EL (cell line): ENCODE measurements around the gene CCDC83.
"Not testable (repeated sequence)": the region's sequence is repeated elsewhere in the genome, so short reads cannot be mapped to it uniquely, and the experiment has no call there.

ENCODE experiments used
- DNase-seq: peaks from one replicate; pipeline ENCODE4 v3.0.0-alpha.2; 2016

CCDC83 gene

DNA sequence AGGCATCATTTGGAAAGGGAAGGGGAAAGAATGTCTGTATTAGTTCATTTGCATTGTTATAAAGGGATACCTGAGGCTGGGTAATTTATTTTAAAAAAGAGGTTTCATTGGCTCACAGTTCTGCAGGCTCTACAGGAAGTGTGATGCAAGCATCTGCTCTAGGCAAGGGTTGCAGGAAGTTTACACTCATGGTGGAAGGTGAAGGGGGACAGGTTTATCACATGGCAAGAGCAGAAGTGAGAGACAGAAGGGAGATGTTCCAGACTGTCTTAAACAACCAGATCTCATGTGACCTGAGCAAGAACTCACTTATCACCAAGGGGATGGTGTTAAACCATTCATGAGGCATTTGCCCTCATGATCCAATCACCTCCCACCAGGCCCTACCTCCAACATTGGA lies 90.6 kb downstream of the CCDC83 start:
- DNase-seq, result no peak

DNA sequence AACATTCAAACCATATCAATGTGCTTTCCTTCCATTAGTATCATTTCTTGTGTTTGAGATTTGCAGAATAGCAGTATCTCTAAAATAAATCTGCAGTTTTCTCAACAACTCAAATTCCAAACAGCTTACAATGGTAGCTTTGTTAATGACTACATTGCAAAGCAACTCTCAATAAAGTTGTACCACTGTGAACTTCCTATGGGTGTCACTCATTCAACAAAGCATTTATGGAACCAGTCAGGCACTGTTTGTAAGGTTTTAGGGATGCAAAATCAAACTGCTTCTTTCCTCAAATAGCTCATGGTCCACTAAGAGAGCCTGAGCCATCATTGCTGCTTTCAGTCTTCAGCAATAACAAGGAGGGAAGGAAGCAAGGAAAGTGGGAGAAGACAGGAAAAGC lies 91.0 kb downstream of the CCDC83 start:
- DNase-seq, result peak; percentile 21

DNA sequence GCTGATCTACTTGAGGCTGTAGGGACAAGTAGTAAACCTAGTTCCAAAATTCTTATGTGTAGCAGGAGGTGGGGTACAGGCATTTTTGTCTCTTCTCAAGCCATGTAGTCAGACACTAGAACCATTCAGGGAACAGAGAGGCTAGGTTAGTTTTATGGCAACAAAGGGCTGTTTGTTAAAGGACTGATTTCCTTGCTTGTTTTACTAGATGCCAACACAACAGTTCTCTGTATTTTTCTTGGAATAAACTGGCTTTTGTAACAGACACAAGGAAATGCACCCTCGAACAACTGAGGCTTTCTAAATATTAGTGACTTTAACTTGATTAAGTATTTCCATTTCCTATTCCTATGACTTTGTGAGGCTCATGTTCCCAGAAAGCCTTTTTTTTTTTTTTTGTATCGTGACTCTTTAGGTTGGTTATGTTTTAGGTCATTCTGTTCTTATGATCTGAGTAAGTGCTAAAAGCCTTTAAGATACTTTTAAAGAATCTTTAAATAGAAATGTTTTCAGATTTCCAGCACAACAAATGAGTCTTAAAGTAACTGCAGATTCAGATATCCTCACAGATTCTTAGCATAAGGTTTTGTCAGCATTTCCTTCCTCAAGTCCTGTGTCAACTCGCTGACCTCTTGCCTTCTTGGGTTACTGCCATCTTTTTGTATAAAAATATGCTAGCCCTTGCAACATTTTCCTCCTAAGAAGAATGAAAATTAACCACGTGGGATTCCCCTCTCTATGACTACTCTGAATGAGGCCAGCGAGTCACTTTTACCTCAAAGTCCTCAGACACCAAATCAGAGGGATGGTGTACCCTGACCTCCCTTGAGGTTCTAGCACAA lies 92.5 kb downstream of the CCDC83 start:
- peak; percentile 88 for DNase-seq

DNA sequence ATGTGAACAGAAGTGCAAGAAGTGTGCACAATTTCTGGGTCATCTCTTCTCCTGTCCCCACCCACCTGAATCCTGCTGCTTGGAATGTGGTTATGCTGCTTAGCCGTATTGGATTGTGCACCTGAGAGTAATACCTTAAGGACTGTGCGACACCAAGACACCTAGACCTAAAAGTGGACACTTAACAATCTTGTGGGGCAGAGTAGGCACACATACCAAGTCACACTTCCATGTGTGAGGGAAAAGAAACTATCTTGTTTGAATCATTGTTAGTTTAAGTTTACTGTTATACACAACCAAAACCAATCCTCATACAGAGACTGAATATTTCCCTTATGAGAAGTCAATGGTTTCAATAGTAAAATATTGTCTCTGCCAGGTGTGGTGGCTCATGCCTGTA lies 93.7 kb downstream of the CCDC83 start:
- no peak for DNase-seq

DNA sequence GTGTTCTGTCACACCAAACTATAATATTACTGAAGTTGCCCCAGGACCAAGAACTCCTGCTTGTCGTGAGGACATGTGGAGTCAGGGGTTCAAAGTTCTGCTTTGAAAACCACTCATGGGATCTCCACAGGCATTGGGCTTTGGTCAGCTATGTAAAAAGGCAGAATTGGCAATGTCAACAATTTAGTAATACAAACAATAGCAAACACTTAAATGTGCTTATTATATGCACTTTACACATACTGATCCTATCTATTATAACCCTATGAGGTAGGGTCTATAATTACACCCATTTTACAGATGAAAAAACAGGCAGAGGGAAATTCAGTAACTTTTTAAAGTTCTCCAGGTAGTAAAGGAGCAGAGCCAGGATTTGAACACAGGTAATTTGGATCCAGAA lies 94.6 kb downstream of the CCDC83 start:
- DNase-seq, result no peak

DNA sequence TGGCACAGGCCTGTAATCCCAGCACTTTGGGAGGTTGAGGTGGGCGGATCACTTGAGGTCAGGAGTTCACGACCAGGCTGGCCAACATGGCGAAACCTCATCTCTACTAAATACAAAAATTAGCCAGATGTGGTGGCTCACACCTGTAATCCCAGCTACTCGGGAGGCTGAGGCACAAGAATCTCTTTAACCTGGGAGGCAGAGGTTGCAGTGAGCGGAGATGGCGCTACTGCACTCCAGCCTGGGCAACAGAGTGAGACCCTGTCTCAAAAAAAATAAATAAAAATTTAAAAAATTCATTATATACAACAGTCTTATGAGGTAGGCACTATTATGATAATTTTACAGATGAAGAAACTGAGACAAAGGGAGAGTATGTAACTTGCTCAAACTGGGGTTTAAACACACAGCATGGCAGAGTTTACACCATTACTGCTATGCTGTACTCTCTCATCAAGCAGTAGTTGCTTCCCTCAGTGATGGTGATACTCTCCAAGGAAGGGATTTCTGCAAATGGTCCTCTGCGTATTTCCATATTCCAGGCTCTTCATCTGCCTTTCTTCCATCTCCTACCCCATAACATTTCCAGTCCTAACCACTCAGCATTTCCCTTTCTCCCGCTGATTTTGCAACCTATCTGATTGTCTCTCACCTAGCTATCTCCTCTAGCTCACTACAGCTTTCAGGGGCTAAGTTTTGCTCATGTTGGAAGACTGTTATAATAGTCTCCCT lies 95.3 kb downstream of the CCDC83 start:
- no peak for DNase-seq

DNA sequence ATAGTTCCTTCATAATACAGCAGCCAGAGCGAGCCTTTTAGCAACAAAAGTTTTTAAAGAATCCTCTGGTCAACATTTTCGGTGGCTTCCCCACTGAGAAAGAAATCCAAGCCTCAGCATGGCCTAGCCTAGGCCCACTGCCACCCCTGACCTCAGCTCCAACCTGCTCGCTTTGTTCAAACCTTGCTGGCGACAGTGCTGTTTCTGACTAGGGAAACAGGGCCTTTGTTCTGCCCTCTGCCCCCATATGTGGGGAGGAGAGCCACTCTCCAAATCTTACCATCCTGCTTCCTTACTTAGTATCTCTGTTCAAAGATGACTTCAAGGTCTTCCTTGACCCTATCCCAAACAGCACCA lies 95.8 kb downstream of the CCDC83 start:
- DNase-seq, result no peak

DNA sequence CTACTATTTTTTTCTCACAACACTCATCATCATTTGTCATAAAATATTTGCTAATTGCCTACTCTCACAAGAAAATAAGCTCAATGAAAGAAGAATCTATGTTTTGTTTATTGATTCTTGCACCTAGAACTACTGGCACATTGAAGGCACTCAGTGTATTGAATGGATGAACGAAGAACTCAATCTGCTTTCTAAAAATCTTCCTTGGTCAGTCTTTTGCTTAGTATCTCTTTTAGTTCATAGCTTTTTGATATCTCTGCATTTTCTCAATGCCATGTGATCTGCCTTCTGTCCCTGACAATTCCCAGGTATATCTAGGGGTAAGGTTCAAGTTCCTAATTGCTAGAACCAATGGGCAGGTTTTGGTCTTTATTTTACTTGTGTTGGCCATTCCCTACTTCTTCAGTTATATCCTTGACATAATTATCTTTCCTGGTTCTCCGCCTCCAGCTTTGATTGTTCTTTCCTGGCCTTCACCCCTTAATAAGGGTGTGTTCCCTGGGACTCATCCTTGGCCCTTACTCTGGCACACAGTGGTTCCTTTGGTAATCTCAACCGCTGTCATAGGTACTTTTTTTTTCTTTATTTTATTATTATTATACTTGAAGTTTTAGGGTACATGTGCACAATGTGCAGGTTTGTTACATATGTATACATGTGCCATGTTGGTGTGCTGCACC lies 96.4 kb downstream of the CCDC83 start:
- no peak for DNase-seq

DNA sequence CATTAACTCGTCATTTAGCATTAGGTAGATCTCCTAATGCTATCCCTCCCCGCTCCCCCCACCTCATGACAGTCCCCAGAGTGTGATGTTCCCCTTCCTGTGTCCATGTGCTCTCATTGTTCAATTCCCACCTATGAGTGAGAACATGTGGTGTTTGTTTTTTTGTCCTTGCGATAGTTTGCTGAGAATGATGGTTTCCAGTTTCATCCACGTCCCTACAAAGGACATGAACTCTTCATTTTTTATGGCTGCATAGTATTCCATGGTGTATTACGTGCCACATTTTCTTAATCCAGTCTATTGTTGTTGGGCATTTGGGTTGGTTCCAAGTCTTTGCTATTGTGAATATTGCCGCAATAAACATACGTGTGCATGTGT lies 96.9 kb downstream of the CCDC83 start:
- DNase-seq, result not testable (repeated sequence)

DNA sequence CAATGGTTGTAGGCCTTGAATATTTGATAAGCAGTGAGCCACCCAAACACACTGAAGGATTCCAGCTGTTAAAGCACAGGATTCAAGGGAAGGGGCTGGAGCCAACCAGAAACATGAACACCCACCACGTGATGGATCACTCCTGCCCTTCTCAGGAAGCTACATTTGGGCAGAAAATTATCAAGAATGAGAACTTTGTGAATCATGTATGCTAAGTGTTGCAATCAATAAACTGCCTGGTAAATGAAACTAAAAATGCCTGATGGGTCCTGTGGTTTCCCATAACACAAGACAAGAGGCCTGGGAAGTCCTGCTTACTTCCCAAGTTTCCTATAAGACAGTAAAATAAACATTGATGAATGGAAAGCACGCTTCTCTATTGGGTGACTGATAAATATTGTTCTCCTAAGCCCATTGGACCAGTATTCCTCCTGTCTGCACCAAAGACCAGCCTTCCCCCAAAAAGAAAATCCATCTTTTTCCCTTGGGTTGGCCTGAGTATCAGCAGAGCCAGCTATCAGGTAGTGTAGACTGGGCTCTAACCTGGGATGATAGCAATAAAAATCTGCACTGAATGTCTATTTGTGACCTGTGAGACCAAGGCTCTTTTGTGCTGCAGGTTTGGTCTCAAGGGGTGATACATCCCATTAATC lies 98.4 kb downstream of the CCDC83 start:
- peak; percentile 37 for DNase-seq

DNA sequence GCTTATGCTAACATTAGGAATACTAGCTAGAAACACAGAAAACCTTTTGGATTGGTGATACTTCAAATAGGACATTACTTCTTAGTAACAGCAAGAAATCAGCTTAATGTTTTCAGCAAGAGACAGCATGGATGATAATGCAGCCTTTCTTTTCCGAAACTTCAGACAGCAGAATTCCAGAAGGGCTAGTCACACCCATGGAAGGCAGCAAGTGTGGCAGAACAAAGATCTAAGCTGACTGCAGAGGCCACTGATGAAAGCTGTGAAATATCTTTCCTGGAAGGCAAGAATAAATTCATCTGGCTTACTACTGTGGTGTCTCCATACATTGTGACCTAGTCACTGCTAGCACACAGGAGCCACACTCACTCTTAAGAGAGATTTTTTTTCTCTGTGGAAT lies 100.3 kb downstream of the CCDC83 start:
- peak; percentile 67 for DNase-seq

DNA sequence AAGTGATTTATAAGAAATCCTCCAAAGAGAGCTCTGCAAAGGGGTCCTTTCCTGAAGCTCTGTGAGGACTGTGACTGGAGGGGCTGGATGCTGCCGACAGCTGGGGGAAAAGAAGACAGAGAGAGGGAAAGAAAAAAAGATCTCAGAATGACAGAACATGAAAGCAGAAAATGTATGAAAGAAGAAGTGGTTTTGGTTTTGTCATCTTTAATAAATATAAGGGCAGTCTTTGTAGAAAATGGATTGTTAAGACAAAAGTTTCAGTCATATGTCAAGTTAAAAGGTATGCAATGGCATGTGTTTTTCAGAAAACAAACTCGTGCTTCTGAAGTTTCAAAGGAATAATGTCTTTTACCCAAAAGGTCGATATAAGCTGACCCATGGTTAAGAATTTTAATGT lies 105.5 kb downstream of the CCDC83 start:
- no peak for DNase-seq

DNA sequence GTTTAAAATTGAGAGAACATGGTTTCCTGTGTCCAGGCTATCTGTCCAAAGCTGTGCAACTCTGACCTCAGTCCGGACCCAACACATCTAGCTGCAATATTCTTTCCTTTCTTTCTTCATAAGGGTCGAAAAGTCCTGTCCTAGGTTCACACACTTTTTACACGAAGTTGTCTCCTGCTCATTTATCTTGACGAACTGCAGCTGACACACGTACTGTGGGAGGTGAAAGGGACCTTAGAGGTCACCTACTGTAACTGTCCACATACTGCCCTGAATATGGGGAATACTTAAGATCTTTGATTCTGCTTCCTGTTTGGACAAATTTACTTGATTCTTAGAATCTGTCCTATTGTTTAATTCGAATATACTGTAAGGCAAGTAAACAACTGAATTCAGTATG lies 105.9 kb downstream of the CCDC83 start:
- no peak for DNase-seq

DNA sequence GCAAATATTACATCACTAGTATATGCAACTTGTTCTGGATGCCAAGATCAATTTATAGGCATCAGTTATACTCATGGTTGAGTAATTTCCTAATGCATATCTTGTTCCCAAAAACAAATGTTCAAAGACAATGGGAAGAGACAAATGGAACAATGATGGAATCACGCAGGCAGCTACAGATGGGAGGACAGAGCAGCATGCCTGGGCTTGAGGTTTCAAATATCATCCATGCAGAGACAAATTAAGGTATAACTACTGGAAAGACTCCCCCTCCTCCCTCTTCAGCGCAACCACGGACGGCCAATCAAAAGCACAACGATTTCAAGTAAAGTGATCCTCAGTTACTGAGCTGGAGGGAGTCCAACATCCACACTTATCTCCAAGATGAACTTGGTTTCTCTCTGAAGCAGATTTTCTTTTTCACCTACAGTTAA lies 106.8 kb downstream of the CCDC83 start:
- DNase-seq, result no peak

DNA sequence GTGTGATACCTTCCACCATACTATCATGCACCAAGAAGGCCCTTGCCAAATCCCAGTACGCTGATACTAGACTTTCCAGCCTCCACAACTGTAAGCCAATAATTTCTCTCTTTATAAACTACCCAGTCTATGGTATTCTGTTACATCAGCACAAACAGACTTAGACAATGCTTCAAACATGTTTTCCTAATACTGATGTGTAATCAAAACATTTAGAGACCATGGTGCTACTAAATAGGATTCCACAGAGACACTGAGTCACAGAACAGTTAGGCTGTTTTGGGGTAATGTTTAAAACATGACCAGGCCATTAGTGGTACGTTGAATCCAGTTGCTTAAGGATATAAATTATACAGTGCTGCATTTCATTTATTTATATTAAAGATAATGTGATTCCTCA lies 110.0 kb downstream of the CCDC83 start:
- no peak for DNase-seq

DNA sequence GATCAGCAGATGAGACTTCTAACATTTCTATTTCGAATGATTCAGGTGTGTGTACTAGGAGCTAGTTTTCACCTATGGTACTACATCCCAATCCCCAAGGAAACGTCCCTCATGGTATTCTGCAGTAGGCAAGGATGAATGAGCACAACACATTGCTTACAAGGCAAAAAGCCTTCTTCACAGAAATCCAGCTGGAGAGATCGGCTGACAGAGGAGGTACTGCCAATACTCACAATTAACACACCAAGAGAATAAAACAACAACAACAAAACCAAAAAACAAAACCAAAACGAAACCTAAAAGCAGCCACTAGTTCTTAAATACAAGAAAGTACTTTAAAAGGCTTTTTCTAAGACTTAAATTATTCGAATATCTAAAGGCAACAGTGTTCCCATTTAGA lies 112.3 kb downstream of the CCDC83 start:
- no peak for DNase-seq
